Keratinocyte (primary cell): ENCODE measurements around the gene ZIC5.

Source experiments
- CTCF ChIP-seq, 3 experiments: IDR thresholded peaks in 1 of 3; conservative IDR thresholded peaks in 1 of 3; optimal IDR thresholded peaks in 1 of 3; 2 replicates in 2 of 3; 3 replicates in 1 of 3; pipeline versions ENCODE3 to v1.5.1; 2011; ENCODE audit warnings: low read length in 3 of 3, mild to moderate bottlenecking in 3 of 3, moderate library complexity in 2 of 3, control low read depth in 1 of 3, inconsistent platforms in 1 of 3; ENCODE audit not compliant: insufficient read depth in 2 of 3; ENCODE audit errors: extremely low read depth in 1 of 3
- EZH2 ChIP-seq: IDR thresholded peaks from one replicate; pipeline ENCODE4 v1.6.1; 2012; ENCODE audit warnings: inconsistent platforms, mild to moderate bottlenecking, low read length, moderate library complexity

DNA sequence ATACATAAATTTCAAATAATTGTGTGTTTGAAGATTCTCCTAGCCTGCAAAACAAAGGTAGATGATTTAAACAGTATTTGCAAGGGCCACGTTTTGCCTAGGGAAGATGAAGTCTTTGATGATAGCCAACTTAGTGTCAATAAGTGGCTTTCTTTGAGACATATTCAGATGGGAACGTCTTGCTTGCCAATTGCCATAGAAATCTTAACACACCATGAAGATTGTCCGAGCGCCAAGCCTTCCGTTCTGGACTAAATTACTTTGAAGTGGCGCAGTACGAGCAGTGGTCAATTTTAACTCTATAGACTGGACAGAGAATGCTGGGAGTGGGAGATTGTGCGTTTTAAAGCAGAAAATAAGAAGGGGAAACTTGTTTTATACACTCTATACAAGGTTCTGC is 9.9 kb downstream of the ZIC5 start:
- no peak for TF ChIP-seq CTCF (optimal IDR thresholded peaks at IDR 0.05 in 1 of 3, IDR thresholded peaks at IDR 0.05 in 1 of 3, conservative IDR thresholded peaks at IDR 0.05 in 1 of 3; ENCODE audit: extremely low read depth in 1 of 3, insufficient read depth in 2 of 3, low read length in 3 of 3)
- no peak for TF ChIP-seq EZH2
